SK-N-SH (cell line): ENCODE measurements around the gene MUC2.

Experiments used
- CHD2 ChIP-seq: fragments of 150-350 bp; IDR thresholded peaks from 2 replicates; pipeline ENCODE4 v1.6.1; 2018; ENCODE audit warnings: low read length; ENCODE audit not compliant: partially characterized antibody
- EP300 ChIP-seq, 2 experiments: IDR thresholded peaks; 2 replicates each; pipeline versions ENCODE4 v1.4.0 to v1.6.1; 2012; ENCODE audit warnings: borderline replicate concordance in 1 of 2, low read depth in 1 of 2, low read length in 1 of 2
- TF ChIP-seq, protein P1 (sequence below): fragments of 200-600 bp; sonication (generic); IDR thresholded peaks from 2 replicates; pipeline ENCODE4 v1.6.1; 2017; ENCODE audit warnings: antibody characterized with exemption, mild to moderate bottlenecking, moderate library complexity
- TF ChIP-seq, protein P2 (sequence below): fragments of 150-350 bp; IDR thresholded peaks from 2 replicates; pipeline ENCODE4 v1.6.1; 2017; ENCODE audit warnings: antibody characterized with exemption, low read length, low read depth, borderline replicate concordance
- TF ChIP-seq, protein P3 (sequence below): IDR thresholded peaks from 2 replicates; pipeline ENCODE4 v1.6.1; 2012; ENCODE audit warnings: mild to moderate bottlenecking, low read depth, low read length, moderate library complexity

DNA sequence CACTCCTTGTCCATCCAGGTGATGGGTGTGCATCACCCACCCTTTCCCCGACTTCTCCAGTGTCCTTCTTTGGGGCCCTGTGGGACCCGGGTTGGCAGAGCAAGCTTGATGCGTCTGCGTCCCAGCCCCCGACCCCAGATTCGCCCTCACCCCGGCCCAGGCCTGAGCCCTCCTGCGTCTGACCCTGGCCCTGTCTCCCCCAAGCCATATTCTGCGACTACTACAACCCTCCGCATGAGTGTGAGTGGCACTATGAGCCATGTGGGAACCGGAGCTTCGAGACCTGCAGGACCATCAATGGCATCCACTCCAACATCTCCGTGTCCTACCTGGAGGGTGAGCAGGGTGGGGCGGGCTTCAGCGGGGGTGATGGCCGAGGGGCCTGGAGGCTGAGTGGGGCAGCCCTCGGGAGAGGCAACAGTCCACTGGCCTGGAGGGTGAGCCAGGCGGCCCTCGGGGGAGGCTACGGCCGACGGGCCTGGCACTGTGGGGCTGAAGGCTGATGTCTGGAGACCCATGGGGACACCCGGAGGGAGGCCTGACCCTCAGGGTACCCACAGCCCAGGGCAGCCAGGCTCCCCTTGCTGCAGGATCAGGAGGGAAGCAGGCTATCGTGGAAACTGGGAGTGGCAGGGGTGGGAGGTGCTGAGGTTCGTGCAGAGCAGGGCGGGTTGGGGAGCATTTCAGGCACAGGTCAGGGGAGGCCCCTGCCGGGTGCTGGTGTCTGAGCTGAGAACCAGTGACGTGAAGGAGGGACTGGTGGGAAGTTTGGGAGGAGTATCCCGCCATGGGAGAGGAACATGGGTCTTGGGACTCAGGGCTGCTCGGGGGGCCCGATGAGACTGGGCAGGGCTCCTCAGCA lies 15.3 kb downstream of the MUC2 start:
- no peak for TF ChIP-seq CHD2
- TF ChIP-seq, protein P1, sequence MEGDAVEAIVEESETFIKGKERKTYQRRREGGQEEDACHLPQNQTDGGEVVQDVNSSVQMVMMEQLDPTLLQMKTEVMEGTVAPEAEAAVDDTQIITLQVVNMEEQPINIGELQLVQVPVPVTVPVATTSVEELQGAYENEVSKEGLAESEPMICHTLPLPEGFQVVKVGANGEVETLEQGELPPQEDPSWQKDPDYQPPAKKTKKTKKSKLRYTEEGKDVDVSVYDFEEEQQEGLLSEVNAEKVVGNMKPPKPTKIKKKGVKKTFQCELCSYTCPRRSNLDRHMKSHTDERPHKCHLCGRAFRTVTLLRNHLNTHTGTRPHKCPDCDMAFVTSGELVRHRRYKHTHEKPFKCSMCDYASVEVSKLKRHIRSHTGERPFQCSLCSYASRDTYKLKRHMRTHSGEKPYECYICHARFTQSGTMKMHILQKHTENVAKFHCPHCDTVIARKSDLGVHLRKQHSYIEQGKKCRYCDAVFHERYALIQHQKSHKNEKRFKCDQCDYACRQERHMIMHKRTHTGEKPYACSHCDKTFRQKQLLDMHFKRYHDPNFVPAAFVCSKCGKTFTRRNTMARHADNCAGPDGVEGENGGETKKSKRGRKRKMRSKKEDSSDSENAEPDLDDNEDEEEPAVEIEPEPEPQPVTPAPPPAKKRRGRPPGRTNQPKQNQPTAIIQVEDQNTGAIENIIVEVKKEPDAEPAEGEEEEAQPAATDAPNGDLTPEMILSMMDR: no peak
- no peak for TF ChIP-seq EP300 (IDR thresholded peaks at IDR 0.05; ENCODE audit: borderline replicate concordance in 1 of 2, low read depth in 1 of 2, low read length in 1 of 2)
- TF ChIP-seq, protein P2, sequence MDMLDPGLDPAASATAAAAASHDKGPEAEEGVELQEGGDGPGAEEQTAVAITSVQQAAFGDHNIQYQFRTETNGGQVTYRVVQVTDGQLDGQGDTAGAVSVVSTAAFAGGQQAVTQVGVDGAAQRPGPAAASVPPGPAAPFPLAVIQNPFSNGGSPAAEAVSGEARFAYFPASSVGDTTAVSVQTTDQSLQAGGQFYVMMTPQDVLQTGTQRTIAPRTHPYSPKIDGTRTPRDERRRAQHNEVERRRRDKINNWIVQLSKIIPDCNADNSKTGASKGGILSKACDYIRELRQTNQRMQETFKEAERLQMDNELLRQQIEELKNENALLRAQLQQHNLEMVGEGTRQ: no peak
- TF ChIP-seq, protein P3, sequence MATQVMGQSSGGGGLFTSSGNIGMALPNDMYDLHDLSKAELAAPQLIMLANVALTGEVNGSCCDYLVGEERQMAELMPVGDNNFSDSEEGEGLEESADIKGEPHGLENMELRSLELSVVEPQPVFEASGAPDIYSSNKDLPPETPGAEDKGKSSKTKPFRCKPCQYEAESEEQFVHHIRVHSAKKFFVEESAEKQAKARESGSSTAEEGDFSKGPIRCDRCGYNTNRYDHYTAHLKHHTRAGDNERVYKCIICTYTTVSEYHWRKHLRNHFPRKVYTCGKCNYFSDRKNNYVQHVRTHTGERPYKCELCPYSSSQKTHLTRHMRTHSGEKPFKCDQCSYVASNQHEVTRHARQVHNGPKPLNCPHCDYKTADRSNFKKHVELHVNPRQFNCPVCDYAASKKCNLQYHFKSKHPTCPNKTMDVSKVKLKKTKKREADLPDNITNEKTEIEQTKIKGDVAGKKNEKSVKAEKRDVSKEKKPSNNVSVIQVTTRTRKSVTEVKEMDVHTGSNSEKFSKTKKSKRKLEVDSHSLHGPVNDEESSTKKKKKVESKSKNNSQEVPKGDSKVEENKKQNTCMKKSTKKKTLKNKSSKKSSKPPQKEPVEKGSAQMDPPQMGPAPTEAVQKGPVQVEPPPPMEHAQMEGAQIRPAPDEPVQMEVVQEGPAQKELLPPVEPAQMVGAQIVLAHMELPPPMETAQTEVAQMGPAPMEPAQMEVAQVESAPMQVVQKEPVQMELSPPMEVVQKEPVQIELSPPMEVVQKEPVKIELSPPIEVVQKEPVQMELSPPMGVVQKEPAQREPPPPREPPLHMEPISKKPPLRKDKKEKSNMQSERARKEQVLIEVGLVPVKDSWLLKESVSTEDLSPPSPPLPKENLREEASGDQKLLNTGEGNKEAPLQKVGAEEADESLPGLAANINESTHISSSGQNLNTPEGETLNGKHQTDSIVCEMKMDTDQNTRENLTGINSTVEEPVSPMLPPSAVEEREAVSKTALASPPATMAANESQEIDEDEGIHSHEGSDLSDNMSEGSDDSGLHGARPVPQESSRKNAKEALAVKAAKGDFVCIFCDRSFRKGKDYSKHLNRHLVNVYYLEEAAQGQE: no peak
